Stromal cell of bone marrow (primary cell): ENCODE measurements around the gene SLC51B.

Source experiments
- DNase-seq: peaks from one replicate; pipeline ENCODE4 v3.0.0-alpha.2; 2012; ENCODE audit warnings: low read depth

Gene SLC51B

DNA sequence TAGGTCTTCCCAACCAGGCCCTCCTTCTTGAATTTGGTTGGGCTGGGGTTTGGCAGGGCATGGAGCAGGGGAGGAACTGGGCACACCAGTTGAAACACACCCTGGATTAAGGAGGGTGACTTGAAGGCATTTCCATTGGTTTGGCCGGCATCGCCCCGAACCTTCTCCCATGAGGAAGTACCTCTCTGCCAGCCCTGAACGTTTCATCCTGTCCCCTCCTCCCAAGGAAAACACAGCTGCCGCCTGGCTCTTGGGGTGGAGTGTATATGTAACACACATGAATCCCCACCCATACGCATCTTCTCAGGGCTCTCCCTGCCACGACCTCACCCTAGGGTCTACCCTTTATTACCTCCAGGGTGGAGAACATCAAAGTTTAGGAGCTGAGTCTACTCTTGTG, 55.3 kb downstream of the SLC51B start:
- no peak for DNase-seq

DNA sequence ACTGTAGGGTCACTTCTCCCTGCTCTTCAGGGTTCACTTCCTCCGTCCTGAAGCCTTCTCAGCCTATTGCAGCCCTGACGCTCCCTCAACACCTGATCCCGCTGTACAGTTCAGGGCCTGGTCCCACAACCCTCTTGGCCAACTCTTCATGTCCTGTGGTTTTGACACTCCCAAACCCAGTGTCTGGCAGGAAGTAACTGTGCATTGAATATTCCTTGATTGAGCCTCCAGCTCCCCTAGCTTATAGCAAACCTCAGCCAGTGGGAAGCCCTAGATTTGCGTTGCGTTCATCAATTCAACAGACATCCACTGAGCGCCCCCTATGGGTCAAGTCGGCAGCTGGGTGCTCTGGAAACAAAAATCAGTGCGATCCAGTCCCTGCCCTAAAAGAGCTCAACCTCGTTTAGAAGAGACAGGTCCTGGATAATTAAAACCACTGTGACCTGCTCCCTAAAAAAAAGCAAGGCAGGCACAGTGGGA, 56.3 kb downstream of the SLC51B start:
- peak; percentile 38 for DNase-seq

DNA sequence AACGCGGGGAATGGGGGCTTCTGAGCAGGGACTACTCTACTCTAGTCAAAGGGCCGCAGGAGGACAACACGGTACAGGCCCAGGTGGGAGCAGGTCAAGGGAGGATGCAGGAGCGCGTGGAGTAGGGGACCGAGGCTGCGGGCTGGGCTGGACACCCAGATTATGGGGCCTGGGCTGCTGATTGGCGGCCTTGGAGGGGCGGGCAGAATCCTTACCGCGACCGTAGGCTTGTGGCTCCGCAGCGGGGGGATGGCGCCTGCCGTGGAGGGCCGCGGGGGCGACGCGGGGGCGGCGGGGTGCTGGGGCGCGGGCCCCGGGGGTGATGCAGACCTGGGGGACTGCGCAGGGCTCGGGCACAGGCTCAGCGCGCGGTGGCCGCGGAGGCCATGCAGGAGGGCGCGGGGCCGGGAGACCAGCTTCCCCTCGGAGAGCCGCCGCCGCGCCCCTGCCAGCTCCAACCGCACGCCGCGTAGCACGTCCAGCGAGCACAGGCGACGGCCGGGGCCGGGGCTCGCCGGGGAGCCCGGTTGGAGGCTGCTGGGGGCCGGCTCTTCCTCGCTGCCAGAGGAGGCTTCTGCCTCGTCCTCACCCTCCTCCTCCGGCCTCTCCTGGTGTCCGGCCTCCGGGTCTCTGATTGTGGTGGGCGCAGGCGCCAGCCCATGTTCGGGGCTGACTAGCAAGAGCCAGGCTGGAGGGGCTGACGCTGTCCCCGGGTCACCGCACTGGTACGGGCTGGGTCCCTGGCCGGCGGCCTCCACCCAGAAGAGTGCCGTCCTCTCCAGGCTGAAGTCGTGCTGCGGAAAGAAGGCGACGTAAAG, 56.9 kb downstream of the SLC51B start:
- DNase-seq = no peak

DNA sequence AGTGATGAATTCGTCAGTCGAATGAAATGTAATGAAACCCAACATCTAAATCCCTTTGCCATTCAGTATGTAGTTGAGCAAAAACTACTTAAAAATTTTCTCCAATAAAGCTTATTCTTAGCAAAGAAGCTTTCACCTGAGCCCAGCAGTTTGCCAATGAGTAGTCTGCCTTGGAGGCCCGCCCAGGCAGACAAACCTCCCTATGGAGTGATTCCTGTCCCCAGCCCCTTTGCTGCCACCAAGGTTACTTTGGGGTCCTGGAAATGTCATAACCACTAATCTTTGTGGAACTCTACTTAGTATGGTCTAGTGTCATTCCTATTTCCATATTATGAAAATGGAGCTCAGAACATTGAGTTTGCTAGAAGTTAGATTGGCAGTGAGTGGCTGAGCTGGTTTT, 57.7 kb downstream of the SLC51B start:
- no peak for DNase-seq
